ENCODE data around the gene TIGD3. TPM values are rescaled to one million over a fixed set of nuclear protein-coding genes. Genes with fewer than 3 reads are reported as not detected.

Gene TIGD3
- total and polyA plus RNA-seq, 2 of the 8 experiments (the other 6 are each of a cell fraction or from before 2014, with no cell fraction given): 1.1 to 1.3 TPM

DNA sequence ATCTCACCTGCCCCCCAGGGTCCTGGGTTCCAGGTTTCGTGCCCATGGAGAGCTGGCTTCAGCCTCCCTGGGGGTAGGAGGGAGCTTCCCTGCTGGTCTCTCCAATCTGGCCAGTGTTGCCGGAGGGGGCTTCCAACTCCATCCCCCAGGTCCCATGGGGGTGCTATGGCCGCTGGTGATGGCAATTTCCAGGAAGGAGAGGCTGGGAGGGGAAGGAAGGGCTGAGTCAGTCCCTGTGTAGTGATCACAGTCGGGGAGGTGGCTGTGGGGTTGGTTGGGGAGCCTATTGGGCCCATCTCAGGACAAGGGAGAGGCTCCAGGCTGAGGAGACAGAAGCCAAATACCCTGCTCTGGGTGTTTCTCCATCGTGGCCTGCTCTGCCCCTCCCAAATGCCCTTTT lies 45.5 kb upstream of the TIGD3 start (continued):
- no peak for TF ChIP-seq MAX (IDR thresholded peaks at IDR 0.05)

Measured in H1 (cell line).